GM23338 (cell line): ENCODE data around the gene GAL3ST2. TPM values are rescaled to one million over a fixed set of nuclear protein-coding genes. Genes with fewer than 3 reads are reported as not detected.
"Not testable (repeated sequence)": the region's sequence is repeated elsewhere in the genome, so short reads cannot be mapped to it uniquely, and the experiment has no call there.

Source experiments
- ATAC-seq: fragments of 200-7000 bp; cut with Tn5 transposase; 3 replicates; pipeline ENCODE4 v1.9.1; 2020
- DNase-seq: peaks from one replicate; pipeline ENCODE4 v3.0.0-alpha.2; 2015; ENCODE audit warnings: low spot score
- H2AFZ ChIP-seq: fragments of 200-600 bp; sonication (generic); 2 replicates; pipeline ENCODE4 v1.8.0; 2016; ENCODE audit warnings: antibody characterized with exemption, mild to moderate bottlenecking, moderate library complexity
- H3F3A ChIP-seq: fragments of 200-600 bp; sonication (generic); replicated peaks from 2 replicates; pipeline ENCODE4 v1.8.0; 2017; ENCODE audit warnings: antibody characterized with exemption, mixed run types, low read depth
- H3K27ac ChIP-seq: fragments of 200-600 bp; sonication (generic); 2 replicates; pipeline ENCODE4 v1.6.1; 2016; ENCODE audit warnings: low read depth
- H3K27me3 ChIP-seq: fragments of 200-600 bp; sonication (generic); 2 replicates; pipeline ENCODE4 v1.8.0; 2016; ENCODE audit warnings: mild to moderate bottlenecking, mixed run types, moderate library complexity; ENCODE audit not compliant: insufficient read depth
- H3K36me3 ChIP-seq: fragments of 200-600 bp; sonication (generic); 2 replicates; pipeline ENCODE4 v1.8.0; 2016; ENCODE audit warnings: mild to moderate bottlenecking; ENCODE audit not compliant: insufficient read depth
- H3K4me1 ChIP-seq: fragments of 200-600 bp; sonication (generic); 2 replicates; pipeline ENCODE4 v1.8.0; 2016; ENCODE audit warnings: mild to moderate bottlenecking, moderate library complexity; ENCODE audit not compliant: insufficient read depth
- H3K4me2 ChIP-seq: fragments of 200-600 bp; sonication (generic); 2 replicates; pipeline ENCODE4 v1.7.1; 2017; ENCODE audit warnings: mixed run types
- H3K4me3 ChIP-seq: fragments of 200-600 bp; sonication (generic); 2 replicates; pipeline ENCODE4 v1.6.1; 2016; ENCODE audit warnings: mixed run types
- H3K79me2 ChIP-seq: fragments of 200-600 bp; sonication (generic); replicated peaks from 2 replicates; pipeline ENCODE4 v1.8.0; 2017; ENCODE audit warnings: mild to moderate bottlenecking; ENCODE audit not compliant: insufficient read depth
- H3K9me2 ChIP-seq: fragments of 200-600 bp; sonication (generic); 2 replicates; pipeline ENCODE4 v1.8.0; 2017; ENCODE audit not compliant: insufficient read depth
- H4K20me1 ChIP-seq: fragments of 200-600 bp; sonication (generic); replicated peaks from 2 replicates; pipeline ENCODE4 v1.8.0; 2017; ENCODE audit warnings: mild to moderate bottlenecking; ENCODE audit not compliant: insufficient read depth
- H3K27ac Mint-ChIP-seq: 2 replicates; pipeline ENCODE4 v1.8.0; 2020; ENCODE audit warnings: inconsistent platforms, mild to moderate bottlenecking, moderate library complexity, mixed read lengths
- H3K27me3 Mint-ChIP-seq: 3 replicates; pipeline ENCODE4 v1.8.0; 2022; ENCODE audit warnings: low read depth, mild to moderate bottlenecking, moderate library complexity, mixed read lengths, inconsistent platforms; ENCODE audit not compliant: insufficient read depth, poor library complexity
- H3K36me3 Mint-ChIP-seq: 3 replicates; pipeline ENCODE4 v1.8.0; 2021; ENCODE audit warnings: low read depth, mild to moderate bottlenecking, inconsistent platforms, moderate library complexity, mixed read lengths
- H3K4me1 Mint-ChIP-seq: 3 replicates; pipeline ENCODE4 v1.8.0; 2020; ENCODE audit warnings: mild to moderate bottlenecking, inconsistent platforms, mixed read lengths
- H3K4me3 Mint-ChIP-seq: 3 replicates; pipeline ENCODE4 v1.8.0; 2021; ENCODE audit warnings: moderate library complexity, mild to moderate bottlenecking, inconsistent platforms, mixed read lengths
- H3K9me3 Mint-ChIP-seq: 3 replicates; pipeline ENCODE4 v1.8.0; 2020; ENCODE audit warnings: moderate library complexity, mild to moderate bottlenecking, inconsistent platforms, mixed read lengths
- CREB1 ChIP-seq: fragments of 250-450 bp; sonication (Bioruptor Pico); IDR thresholded peaks from 2 replicates; pipeline ENCODE4 v1.5.0; 2020; ENCODE audit warnings: low read depth, mild to moderate bottlenecking, moderate library complexity
- EZH2 ChIP-seq: fragments of 200-600 bp; sonication (generic); IDR thresholded peaks from one replicate; pipeline ENCODE4 v1.8.0; 2017; ENCODE audit warnings: antibody characterized with exemption, mild to moderate bottlenecking, low read depth; ENCODE audit not compliant: unreplicated experiment
- EZH2phosphoT487 ChIP-seq: fragments of 200-600 bp; sonication (generic); IDR thresholded peaks from one replicate; pipeline ENCODE4 v1.8.1; 2018; ENCODE audit warnings: antibody characterized with exemption; ENCODE audit not compliant: unreplicated experiment
- JUNB ChIP-seq: IDR thresholded peaks from one replicate; pipeline ENCODE4 v1.6.1; 2016; ENCODE audit warnings: antibody characterized with exemption; ENCODE audit not compliant: unreplicated experiment
- NANOG ChIP-seq: IDR thresholded peaks from 2 replicates; pipeline ENCODE4 v1.6.1; 2016; ENCODE audit warnings: antibody characterized with exemption, borderline replicate concordance
- POLR2AphosphoS5 ChIP-seq: IDR thresholded peaks from 2 replicates; pipeline ENCODE4 v1.6.1; 2016; ENCODE audit warnings: antibody characterized with exemption, low read depth
- ZNF114 ChIP-seq: fragments of 250-450 bp; sonication (Bioruptor Pico); IDR thresholded peaks from 2 replicates; pipeline ENCODE4 v1.5.0; 2020; ENCODE audit warnings: mild to moderate bottlenecking, moderate library complexity
- ZNF331 ChIP-seq: fragments of 250-450 bp; sonication (Bioruptor Pico); IDR thresholded peaks from 2 replicates; pipeline ENCODE4 v1.5.0; 2020; ENCODE audit warnings: low read depth, mild to moderate bottlenecking, moderate library complexity
- polyA plus RNA-seq: library from polyadenylated mRNA; unstranded; fragments of >200 nt; fragmentation: Nextera tagmentation; extraction: Ambion mirVana; gene quantifications from 2 replicates; pipeline ENCODE4 v1.2.1, GENCODE V29; 2016
- total RNA-seq: library from RNA; depleted of rRNA; stranded (reverse); fragments of >200 nt; shearing (Covaris generic); gene quantifications from 2 replicates; pipeline ENCODE4 v1.2.3, GENCODE V29; 2014
- TF ChIP-seq, protein P1 (sequence below): fragments of 250-450 bp; sonication (Bioruptor Pico); IDR thresholded peaks from 2 replicates; pipeline ENCODE4 v1.5.0; 2020; ENCODE audit warnings: mild to moderate bottlenecking, moderate library complexity

Gene GAL3ST2
- total and polyA plus RNA-seq, 2 experiments from 2014 or later: 0.19 to 0.24 TPM

DNA sequence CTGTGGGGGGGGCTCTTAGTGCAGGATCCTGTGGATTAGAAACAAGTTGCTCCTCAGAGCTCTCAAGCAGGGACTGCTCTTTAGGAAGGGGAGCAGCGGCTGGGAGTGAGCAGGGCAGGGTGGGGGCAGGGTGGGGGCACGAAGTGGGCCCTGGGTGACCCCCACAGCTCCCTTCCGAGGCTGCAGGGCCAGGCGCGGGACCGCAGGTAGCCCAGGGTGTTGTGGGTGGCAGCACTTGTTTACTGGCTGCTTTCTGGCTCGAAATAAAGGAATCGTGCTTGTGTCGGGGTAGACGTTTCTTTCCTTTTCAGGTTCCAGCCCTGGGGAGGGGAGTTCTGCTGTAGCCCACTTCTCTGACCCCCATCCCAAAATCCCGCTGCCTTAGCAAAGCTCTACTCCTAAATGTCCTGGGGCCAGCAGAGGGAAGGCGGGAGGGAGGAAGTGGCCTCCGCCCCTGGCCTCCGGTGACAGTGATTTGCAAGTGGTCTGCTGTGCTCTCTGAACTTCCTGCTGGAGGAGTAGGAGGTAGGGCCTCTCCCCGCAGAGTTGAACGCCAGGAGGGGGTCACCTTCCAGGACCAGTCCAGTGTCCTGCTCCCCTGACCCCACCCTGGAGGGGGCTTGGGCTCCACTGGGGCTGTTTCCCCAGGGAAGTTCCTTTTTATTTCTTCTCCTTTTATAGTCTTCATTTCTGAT, 40.7 kb downstream of the GAL3ST2 start (continued):
- TF ChIP-seq, protein P1, sequence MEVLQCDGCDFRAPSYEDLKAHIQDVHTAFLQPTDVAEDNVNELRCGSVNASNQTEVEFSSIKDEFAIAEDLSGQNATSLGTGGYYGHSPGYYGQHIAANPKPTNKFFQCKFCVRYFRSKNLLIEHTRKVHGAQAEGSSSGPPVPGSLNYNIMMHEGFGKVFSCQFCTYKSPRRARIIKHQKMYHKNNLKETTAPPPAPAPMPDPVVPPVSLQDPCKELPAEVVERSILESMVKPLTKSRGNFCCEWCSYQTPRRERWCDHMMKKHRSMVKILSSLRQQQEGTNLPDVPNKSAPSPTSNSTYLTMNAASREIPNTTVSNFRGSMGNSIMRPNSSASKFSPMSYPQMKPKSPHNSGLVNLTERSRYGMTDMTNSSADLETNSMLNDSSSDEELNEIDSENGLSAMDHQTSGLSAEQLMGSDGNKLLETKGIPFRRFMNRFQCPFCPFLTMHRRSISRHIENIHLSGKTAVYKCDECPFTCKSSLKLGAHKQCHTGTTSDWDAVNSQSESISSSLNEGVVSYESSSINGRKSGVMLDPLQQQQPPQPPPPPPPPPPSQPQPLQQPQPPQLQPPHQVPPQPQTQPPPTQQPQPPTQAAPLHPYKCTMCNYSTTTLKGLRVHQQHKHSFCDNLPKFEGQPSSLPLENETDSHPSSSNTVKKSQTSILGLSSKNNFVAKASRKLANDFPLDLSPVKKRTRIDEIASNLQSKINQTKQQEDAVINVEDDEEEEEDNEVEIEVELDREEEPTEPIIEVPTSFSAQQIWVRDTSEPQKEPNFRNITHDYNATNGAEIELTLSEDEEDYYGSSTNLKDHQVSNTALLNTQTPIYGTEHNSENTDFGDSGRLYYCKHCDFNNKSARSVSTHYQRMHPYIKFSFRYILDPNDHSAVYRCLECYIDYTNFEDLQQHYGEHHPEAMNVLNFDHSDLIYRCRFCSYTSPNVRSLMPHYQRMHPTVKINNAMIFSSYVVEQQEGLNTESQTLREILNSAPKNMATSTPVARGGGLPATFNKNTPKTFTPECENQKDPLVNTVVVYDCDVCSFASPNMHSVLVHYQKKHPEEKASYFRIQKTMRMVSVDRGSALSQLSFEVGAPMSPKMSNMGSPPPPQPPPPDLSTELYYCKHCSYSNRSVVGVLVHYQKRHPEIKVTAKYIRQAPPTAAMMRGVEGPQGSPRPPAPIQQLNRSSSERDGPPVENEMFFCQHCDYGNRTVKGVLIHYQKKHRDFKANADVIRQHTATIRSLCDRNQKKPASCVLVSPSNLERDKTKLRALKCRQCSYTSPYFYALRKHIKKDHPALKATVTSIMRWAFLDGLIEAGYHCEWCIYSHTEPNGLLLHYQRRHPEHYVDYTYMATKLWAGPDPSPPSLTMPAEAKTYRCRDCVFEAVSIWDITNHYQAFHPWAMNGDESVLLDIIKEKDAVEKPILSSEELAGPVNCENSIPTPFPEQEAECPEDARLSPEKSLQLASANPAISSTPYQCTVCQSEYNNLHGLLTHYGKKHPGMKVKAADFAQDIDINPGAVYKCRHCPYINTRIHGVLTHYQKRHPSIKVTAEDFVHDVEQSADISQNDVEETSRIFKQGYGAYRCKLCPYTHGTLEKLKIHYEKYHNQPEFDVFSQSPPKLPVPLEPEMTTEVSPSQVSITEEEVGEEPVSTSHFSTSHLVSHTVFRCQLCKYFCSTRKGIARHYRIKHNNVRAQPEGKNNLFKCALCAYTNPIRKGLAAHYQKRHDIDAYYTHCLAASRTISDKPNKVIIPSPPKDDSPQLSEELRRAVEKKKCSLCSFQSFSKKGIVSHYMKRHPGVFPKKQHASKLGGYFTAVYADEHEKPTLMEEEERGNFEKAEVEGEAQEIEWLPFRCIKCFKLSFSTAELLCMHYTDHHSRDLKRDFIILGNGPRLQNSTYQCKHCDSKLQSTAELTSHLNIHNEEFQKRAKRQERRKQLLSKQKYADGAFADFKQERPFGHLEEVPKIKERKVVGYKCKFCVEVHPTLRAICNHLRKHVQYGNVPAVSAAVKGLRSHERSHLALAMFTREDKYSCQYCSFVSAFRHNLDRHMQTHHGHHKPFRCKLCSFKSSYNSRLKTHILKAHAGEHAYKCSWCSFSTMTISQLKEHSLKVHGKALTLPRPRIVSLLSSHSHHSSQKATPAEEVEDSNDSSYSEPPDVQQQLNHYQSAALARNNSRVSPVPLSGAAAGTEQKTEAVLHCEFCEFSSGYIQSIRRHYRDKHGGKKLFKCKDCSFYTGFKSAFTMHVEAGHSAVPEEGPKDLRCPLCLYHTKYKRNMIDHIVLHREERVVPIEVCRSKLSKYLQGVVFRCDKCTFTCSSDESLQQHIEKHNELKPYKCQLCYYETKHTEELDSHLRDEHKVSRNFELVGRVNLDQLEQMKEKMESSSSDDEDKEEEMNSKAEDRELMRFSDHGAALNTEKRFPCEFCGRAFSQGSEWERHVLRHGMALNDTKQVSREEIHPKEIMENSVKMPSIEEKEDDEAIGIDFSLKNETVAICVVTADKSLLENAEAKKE (CRISPR knock-in tag): no peak
- TF ChIP-seq CREB1 (no peak), POLR2AphosphoS5 (no peak), EZH2 (no peak), NANOG (no peak), ZNF331 (CRISPR knock-in tag) (no peak), JUNB (no peak), ZNF114 (CRISPR knock-in tag) (no peak), EZH2phosphoT487 (no peak)

DNA sequence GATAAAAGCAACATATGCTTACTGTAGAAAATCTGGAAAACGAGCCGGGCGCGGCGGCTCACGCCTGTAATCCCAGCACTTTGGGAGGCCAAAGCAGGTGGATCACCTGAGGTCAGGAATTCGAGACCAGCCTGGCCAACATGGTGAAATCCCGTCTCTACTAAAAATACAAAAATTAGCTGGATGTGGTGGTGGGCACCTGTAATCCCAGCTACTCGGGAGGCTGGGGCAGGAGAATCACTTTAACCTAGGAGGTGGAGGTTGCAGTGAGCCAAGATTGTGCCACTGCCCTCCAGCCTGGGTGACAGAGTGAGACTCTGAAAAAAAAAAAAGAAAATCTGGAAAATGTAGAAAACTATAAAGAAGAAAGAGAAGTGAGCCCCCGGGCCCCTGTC, 41.2 kb downstream of the GAL3ST2 start:
- H3K4me1 Mint-ChIP-seq, H3K36me3 Mint-ChIP-seq, H3K4me3 ChIP-seq, H4K20me1 ChIP-seq, DNase-seq, ATAC-seq, H3K9me2 ChIP-seq, H3K79me2 ChIP-seq, H3K27me3 ChIP-seq, H3K27ac Mint-ChIP-seq, H3K4me3 Mint-ChIP-seq, H3K36me3 ChIP-seq, H3K4me1 ChIP-seq, H3K9me3 Mint-ChIP-seq, H2AFZ ChIP-seq, H3K4me2 ChIP-seq, H3K27ac ChIP-seq: not testable (repeated sequence)
- H3K27me3 Mint-ChIP-seq: peaks cover 19% of the 10 kb centered on the region
- peaks cover 11% of the 10 kb centered on the region for H3F3A ChIP-seq
